IMR-90 (cell line): ENCODE measurements around the gene REXO5. TPM values are rescaled to one million over a fixed set of nuclear protein-coding genes. Genes with fewer than 3 reads are reported as not detected.

ENCODE experiments used
- ATAC-seq: fragments of 200-7000 bp; cut with Tn5 transposase; 2 replicates; pipeline ENCODE4 v1.9.1; 2020; ENCODE audit warnings: low read depth, mild to moderate bottlenecking, moderate library complexity
- BruUV-seq: library from RNA; stranded (reverse); fragments of 400-500 nt; replicated peaks from 2 replicates; lab custom pipeline; 2021; lab: Mats Ljungman, UMichigan
- CTCF ChIA-PET: fragments of 300-600 bp; formaldehyde crosslinking; extraction: SDS; loops from one replicate; lab custom pipeline; 2021; ENCODE audit warnings: antibody characterized with exemption; lab: Yijun Ruan, JAX
- POLR2A ChIA-PET: fragments of 300-600 bp; sonication (Branson Sonifier 250); formaldehyde crosslinking; loops from one replicate; lab custom pipeline; 2022; ENCODE audit warnings: antibody characterized with exemption; ENCODE audit not compliant: unreplicated experiment; lab: Charles Lee
- DNase-seq: peaks from one replicate; pipeline ENCODE4 v3.0.0; 2013
- H2AFZ ChIP-seq: replicated peaks from 2 replicates; pipeline ENCODE3; 2013; ENCODE audit warnings: low read length, mild to moderate bottlenecking; ENCODE audit not compliant: poor library complexity
- H2AK5ac ChIP-seq: 2 replicates; pipeline ENCODE4 v1.6.1; 2013; ENCODE audit warnings: low read depth, low read length, inconsistent platforms
- H2AK9ac ChIP-seq: replicated peaks from 2 replicates; pipeline ENCODE3; 2013; ENCODE audit warnings: mild to moderate bottlenecking, low read depth, low read length, moderate library complexity; ENCODE audit not compliant: poor library complexity
- H2BK120ac ChIP-seq: 2 replicates; pipeline ENCODE4 v1.6.1; 2013; ENCODE audit warnings: low read depth, low read length, inconsistent platforms
- H2BK15ac ChIP-seq: 3 replicates; pipeline ENCODE4 v1.6.1; 2013; ENCODE audit warnings: low read depth, low read length, inconsistent platforms
- H2BK20ac ChIP-seq: 2 replicates; pipeline ENCODE4 v1.6.1; 2013; ENCODE audit warnings: low read depth, mild to moderate bottlenecking, inconsistent platforms, low read length, moderate library complexity
- H2BK5ac ChIP-seq: 2 replicates; pipeline ENCODE4 v1.6.1; 2013; ENCODE audit warnings: mild to moderate bottlenecking, low read depth, low read length, inconsistent platforms; ENCODE audit not compliant: poor library complexity, severe bottlenecking
- H3K14ac ChIP-seq: replicated peaks from 2 replicates; pipeline ENCODE4 v1.6.1; 2013; ENCODE audit warnings: low read depth, low read length, inconsistent platforms
- H3K18ac ChIP-seq: 2 replicates; pipeline ENCODE4 v1.6.1; 2013; ENCODE audit warnings: low read depth, low read length, control low read depth
- H3K23ac ChIP-seq: 2 replicates; pipeline ENCODE4 v1.6.1; 2013; ENCODE audit warnings: low read depth, low read length, inconsistent platforms
- H3K27ac ChIP-seq: 2 replicates; pipeline ENCODE4 v1.5.1; 2013; ENCODE audit warnings: mild to moderate bottlenecking, control low read depth, low read length; ENCODE audit not compliant: insufficient read depth
- H3K27me3 ChIP-seq: 2 replicates; pipeline ENCODE4 v1.6.1; 2013; ENCODE audit warnings: low read length; ENCODE audit not compliant: control insufficient read depth, insufficient read depth
- H3K36me3 ChIP-seq: 2 replicates; pipeline ENCODE4 v1.6.1; 2013; ENCODE audit warnings: low read length, mixed read lengths; ENCODE audit not compliant: control insufficient read depth, insufficient read depth
- H3K4ac ChIP-seq: 2 replicates; pipeline ENCODE4 v1.6.1; 2013; ENCODE audit warnings: low read depth, low read length, inconsistent platforms
- H3K4me1 ChIP-seq: 2 replicates; pipeline ENCODE4 v1.6.1; 2013; ENCODE audit warnings: low read length, mixed read lengths; ENCODE audit not compliant: control insufficient read depth, insufficient read depth
- H3K4me2 ChIP-seq: 2 replicates; pipeline ENCODE4 v1.6.1; 2013; ENCODE audit warnings: low read depth, mild to moderate bottlenecking, control low read depth, low read length, moderate library complexity
- H3K4me3 ChIP-seq: 2 replicates; pipeline ENCODE4 v1.5.1; 2013; ENCODE audit warnings: low read depth, mild to moderate bottlenecking, control low read depth, low read length, moderate library complexity; ENCODE audit not compliant: insufficient read depth
- H3K56ac ChIP-seq: 2 replicates; pipeline ENCODE4 v1.6.1; 2013; ENCODE audit warnings: low read length, inconsistent platforms; ENCODE audit not compliant: insufficient read depth; ENCODE audit errors: extremely low read depth
- H3K79me1 ChIP-seq, 2 experiments: 2 replicates each; pipeline ENCODE4 v1.6.1; 2013; ENCODE audit warnings: low read length in 2 of 2, inconsistent platforms in 1 of 2, low read depth in 1 of 2
- H3K9ac ChIP-seq: 2 replicates; pipeline ENCODE4 v1.6.1; 2013; ENCODE audit warnings: low read depth, low read length, control low read depth
- H3K9me1 ChIP-seq: 2 replicates; pipeline ENCODE4 v1.6.1; 2013; ENCODE audit warnings: low read length, inconsistent platforms; ENCODE audit not compliant: insufficient read depth
- H3K9me3 ChIP-seq: 2 replicates; pipeline ENCODE4 v1.6.1; 2013; ENCODE audit warnings: low read length; ENCODE audit not compliant: control insufficient read depth, insufficient read depth
- H4K20me1 ChIP-seq: 2 replicates; pipeline ENCODE4 v1.6.1; 2013; ENCODE audit warnings: low read length, inconsistent platforms; ENCODE audit not compliant: insufficient read depth
- H4K5ac ChIP-seq: 2 replicates; pipeline ENCODE4 v1.6.1; 2013; ENCODE audit warnings: mild to moderate bottlenecking, low read depth, low read length, control low read depth
- H4K8ac ChIP-seq, 2 experiments: 2 replicates each; pipeline ENCODE4 v1.6.1; 2013; ENCODE audit warnings: low read depth in 2 of 2, low read length in 2 of 2, control low read depth in 1 of 2, inconsistent platforms in 1 of 2
- H4K91ac ChIP-seq: 2 replicates; pipeline ENCODE4 v1.6.1; 2013; ENCODE audit warnings: low read depth, low read length, inconsistent platforms; ENCODE audit not compliant: insufficient read depth
- FOS ChIP-seq: fragments of 150-350 bp; IDR thresholded peaks from 2 replicates; pipeline ENCODE4 v1.6.1; 2016; ENCODE audit warnings: low read depth, low read length
- MAZ ChIP-seq: IDR thresholded peaks from 2 replicates; pipeline ENCODE4 v1.6.1; 2012; ENCODE audit warnings: low read depth, mild to moderate bottlenecking, low read length, improper control_type of control experiment, moderate library complexity, borderline replicate concordance
- MXI1 ChIP-seq: IDR thresholded peaks from 2 replicates; pipeline ENCODE4 v1.6.1; 2012; ENCODE audit warnings: low read depth, mild to moderate bottlenecking, low read length, moderate library complexity, borderline replicate concordance
- NFE2L2 ChIP-seq: fragments of 150-350 bp; IDR thresholded peaks from 2 replicates; pipeline ENCODE4 v1.6.1; 2016; ENCODE audit warnings: low read depth, mild to moderate bottlenecking, low read length
- RAD21 ChIP-seq: IDR thresholded peaks from 2 replicates; pipeline ENCODE4 v1.6.1; 2012; ENCODE audit warnings: low read length, improper control_type of control experiment
- WGBS, 2 experiments: methylation state at CpG; one replicate each; pipeline versions ENCODE4 v1.1.5 to v1.1.7; 2013; ENCODE audit warnings: missing lambda C conversion rate in 2 of 2; ENCODE audit not compliant: insufficient read length in 1 of 2; ENCODE audit errors: extremely low coverage in 2 of 2; 5-methylcytosine and 5-hydroxymethylcytosine counted together
- dilution Hi-C: fragments of 300-500 bp; cut with HindIII; formaldehyde crosslinking; loops from one replicate; pipeline ENCODE4 v1.14.3; 2018; ENCODE audit warnings: low sequenced_read_pairs; ENCODE audit not compliant: unreplicated experiment
- in situ Hi-C: fragments of 300-500 bp; cut with MboI; formaldehyde crosslinking; loops from 3 replicates; pipeline ENCODE4 v1.14.3; 2019; ENCODE audit warnings: low sequenced_read_pairs, inconsistent platforms, mixed read lengths
- intact Hi-C: fragments of 100-400 bp; cut with micrococcal nuclease; formaldehyde crosslinking; loops from 2 replicates; pipeline ENCODE4 v1.10.0; 2022
- polyA plus RNA-seq, 3 experiments: library from polyadenylated mRNA; depleted of rRNA; stranded (reverse); fragments of >200 nt; gene quantifications; 2 replicates each; pipeline ENCODE4 v1.2.3, GENCODE V29; 2012; ENCODE audit warnings: low replicate concordance in 1 of 3
- total RNA-seq: library from RNA; depleted of rRNA; stranded (reverse); fragments of >200 nt; gene quantifications from 2 replicates; pipeline ENCODE4 v1.2.3, GENCODE V29; 2012
- TF ChIP-seq, protein P1 (sequence below): fragments of 150-350 bp; IDR thresholded peaks from 2 replicates; pipeline ENCODE4 v1.6.1; 2016; ENCODE audit warnings: low read depth, mild to moderate bottlenecking, low read length, moderate library complexity, borderline replicate concordance

Gene REXO5
- total and polyA plus RNA-seq, 2 of the 4 experiments (the other 2 are of a cell fraction) = 3.7 to 7.0 TPM

DNA sequence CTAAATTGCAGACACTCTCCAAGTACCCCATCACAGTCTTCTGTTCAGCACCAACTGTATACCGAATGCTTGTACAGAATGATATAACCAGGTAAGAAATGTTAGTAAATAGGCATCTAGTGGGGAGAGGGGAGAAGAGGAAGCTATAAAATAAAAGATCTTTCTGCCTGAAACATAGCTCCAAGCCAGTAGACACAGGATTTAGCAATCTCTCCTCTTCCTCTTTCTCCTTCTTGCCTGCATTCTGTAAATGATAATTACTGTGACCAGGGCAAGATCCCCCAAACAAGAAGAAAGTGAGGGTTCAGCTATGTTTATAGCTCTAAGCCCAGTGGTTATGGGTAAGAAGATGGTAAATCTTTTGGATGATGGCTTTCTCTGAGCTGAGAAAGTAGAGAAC lies 24.6 kb upstream of the REXO5 start:
- no CpG with 5 or more reads among the region's 1 CpG for WGBS, 2 experiments
- no peak overlapping the region for H4K8ac ChIP-seq
- no peaks in the 10 kb centered on the region for H3K9me1 ChIP-seq
- no peak overlapping the region for H3K4me2 ChIP-seq
- H2AK5ac ChIP-seq = no peak overlapping the region
- no peak overlapping the region for H3K18ac ChIP-seq
- ChIA-PET POLR2A (no interaction called here), CTCF (no interaction called here)
- DNase-seq (no peak), ATAC-seq (no peak)
- H3K9ac ChIP-seq = no peak overlapping the region
- no peak overlapping the region for H4K5ac ChIP-seq
- no peak overlapping the region for H3K56ac ChIP-seq
- no peak overlapping the region for H3K14ac ChIP-seq
- no peak overlapping the region for H2AK9ac ChIP-seq
- no peak overlapping the region for H2BK20ac ChIP-seq
- H4K91ac ChIP-seq = no peak overlapping the region
- H3K4me1 ChIP-seq = no peaks in the 10 kb centered on the region
- no peak for TF ChIP-seq NFE2L2
- TF ChIP-seq MXI1 = no peak
- TF ChIP-seq MAZ = no peak
- TF ChIP-seq, protein P1, sequence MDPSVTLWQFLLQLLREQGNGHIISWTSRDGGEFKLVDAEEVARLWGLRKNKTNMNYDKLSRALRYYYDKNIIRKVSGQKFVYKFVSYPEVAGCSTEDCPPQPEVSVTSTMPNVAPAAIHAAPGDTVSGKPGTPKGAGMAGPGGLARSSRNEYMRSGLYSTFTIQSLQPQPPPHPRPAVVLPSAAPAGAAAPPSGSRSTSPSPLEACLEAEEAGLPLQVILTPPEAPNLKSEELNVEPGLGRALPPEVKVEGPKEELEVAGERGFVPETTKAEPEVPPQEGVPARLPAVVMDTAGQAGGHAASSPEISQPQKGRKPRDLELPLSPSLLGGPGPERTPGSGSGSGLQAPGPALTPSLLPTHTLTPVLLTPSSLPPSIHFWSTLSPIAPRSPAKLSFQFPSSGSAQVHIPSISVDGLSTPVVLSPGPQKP = no peak
- no peak for TF ChIP-seq RAD21
- TF ChIP-seq FOS = no peak
- dilution Hi-C loops = no loop called here
- H3K27ac ChIP-seq = no peak overlapping the region
- H3K9me3 ChIP-seq = no peaks in the 10 kb centered on the region
- no peak overlapping the region for H3K4ac ChIP-seq
- no TSS peak for BruUV-seq
- no peak overlapping the region for H2BK5ac ChIP-seq
- no peak overlapping the region for H2BK15ac ChIP-seq
- in situ Hi-C loops = no loop called here
- H2BK120ac ChIP-seq = no peak overlapping the region
- H3K36me3 ChIP-seq = no peaks in the 10 kb centered on the region
- intact Hi-C loops = no loop called here
- H3K23ac ChIP-seq = no peak overlapping the region
- H2AFZ ChIP-seq = no peak overlapping the region
- no peaks in the 10 kb centered on the region for H4K20me1 ChIP-seq
- H3K79me1 ChIP-seq = no peaks in the 10 kb centered on the region
- H3K4me3 ChIP-seq = no peak overlapping the region
- H3K27me3 ChIP-seq = no peaks in the 10 kb centered on the region
